Peyer's patch (tissue), 4 donors: Measurements from ENCODE around the gene GPD2.

Experiments used
- CTCF ChIP-seq, 6 experiments: fragments of 450-650 bp in 4 of 6; fragments of 200-600 bp in 2 of 6; sonication (generic) in 1 of 6; IDR thresholded peaks; one replicate each; pipeline ENCODE4 v1.5.1; 2017 to 2019; ENCODE audit warnings: antibody characterized with exemption in 6 of 6, mild to moderate bottlenecking in 3 of 6, moderate library complexity in 1 of 6
- POLR2A ChIP-seq, 2 donors: fragments of 450-650 bp; IDR thresholded peaks; one replicate each; pipeline ENCODE4 v1.5.1; 2017; ENCODE audit warnings: antibody characterized with exemption in 2 of 2, mild to moderate bottlenecking in 2 of 2, moderate library complexity in 2 of 2

- TF ChIP-seq CTCF (IDR thresholded peaks at IDR 0.05) (no peak), POLR2A (IDR thresholded peaks at IDR 0.05) (no peak)
Measured at GRCh38 chr2:156586621-156587020, 150.4 kb downstream of the GPD2 start.
